Lower lobe of right lung (tissue), 2 donors: ENCODE measurements around the gene HIF1A. TPM values are rescaled to one million over a fixed set of nuclear protein-coding genes. Genes with fewer than 3 reads are reported as not detected.

Experiments used
- ATAC-seq, 2 donors: fragments of 200-7000 bp; cut with Tn5 transposase; one replicate each; pipeline ENCODE4 v1.9.1; 2020 to 2022; ENCODE audit warnings: mild to moderate bottlenecking in 2 of 2, moderate library complexity in 2 of 2
- DNase-seq: peaks from one replicate; pipeline ENCODE4 v3.0.0-alpha.2; 2020
- H3K27ac ChIP-seq: fragments of 200-600 bp; one replicate; pipeline ENCODE4 v1.8.0; 2022
- H3K27me3 ChIP-seq: fragments of 200-600 bp; one replicate; pipeline ENCODE4 v1.8.0; 2022; ENCODE audit warnings: low read depth
- H3K36me3 ChIP-seq: fragments of 200-600 bp; one replicate; pipeline ENCODE4 v1.8.0; 2022; ENCODE audit warnings: mild to moderate bottlenecking
- H3K4me1 ChIP-seq: fragments of 200-600 bp; one replicate; pipeline ENCODE4 v1.8.0; 2022
- H3K4me3 ChIP-seq: fragments of 200-600 bp; one replicate; pipeline ENCODE4 v1.8.0; 2022; ENCODE audit warnings: mild to moderate bottlenecking
- H3K9me3 ChIP-seq: fragments of 200-600 bp; one replicate; pipeline ENCODE4 v1.8.0; 2022
- intact Hi-C: fragments of 100-400 bp; cut with DNase I; formaldehyde crosslinking; loops from one replicate; pipeline ENCODE4 v1.11.0; 2022
- total RNA-seq: library from RNA; stranded (reverse); fragmentation: NEBNext Ultra II Directional; extraction: Animal tissue kit (Norgen Biotek cat#: 25700); gene quantifications from one replicate; pipeline ENCODE4 v1.2.1, GENCODE V29; 2021
- TF ChIP-seq, protein P1 (sequence below): fragments of 200-600 bp; IDR thresholded peaks from one replicate; pipeline ENCODE4 v1.8.0; 2022; ENCODE audit warnings: antibody characterized with exemption, mild to moderate bottlenecking
- donor health status: DM: no; HTN: yes; CAD: no; lungs with severe emphysema.

HIF1A gene
- total RNA-seq, 1 donor from 2014 or later, result 68.6 TPM

DNA sequence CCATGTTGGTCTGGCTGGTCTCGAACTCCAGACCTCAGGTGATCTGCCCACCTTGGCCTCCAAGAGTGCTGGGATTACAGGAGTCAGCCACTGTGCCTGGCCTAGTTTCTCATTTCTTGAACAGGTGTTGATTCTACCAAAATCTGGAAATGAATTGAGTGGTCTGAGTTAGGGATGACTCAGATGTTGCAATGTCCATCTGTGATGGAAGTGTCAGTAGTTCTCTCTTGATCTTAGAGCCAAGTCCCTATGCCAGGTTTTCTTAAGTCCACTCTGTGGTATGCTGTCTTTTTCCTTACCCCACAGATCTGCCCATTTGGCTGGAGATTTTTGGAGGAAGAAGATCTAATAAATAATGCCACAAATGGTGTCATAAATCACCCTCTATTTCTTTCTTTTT lies 79.5 kb downstream of the HIF1A start:
- Histone ChIP-seq H3K36me3 (peaks cover 68% of the 10 kb centered on the region), H3K27me3 (no peaks in the 10 kb centered on the region), H3K9me3 (no peaks in the 10 kb centered on the region), H3K4me3 (no peak overlapping the region), H3K27ac (no peak overlapping the region), H3K4me1 (no peaks in the 10 kb centered on the region)
- intact Hi-C loops, result no loop called here
- ATAC-seq, result no peak
- DNase-seq, result no peak
- TF ChIP-seq, protein P1, sequence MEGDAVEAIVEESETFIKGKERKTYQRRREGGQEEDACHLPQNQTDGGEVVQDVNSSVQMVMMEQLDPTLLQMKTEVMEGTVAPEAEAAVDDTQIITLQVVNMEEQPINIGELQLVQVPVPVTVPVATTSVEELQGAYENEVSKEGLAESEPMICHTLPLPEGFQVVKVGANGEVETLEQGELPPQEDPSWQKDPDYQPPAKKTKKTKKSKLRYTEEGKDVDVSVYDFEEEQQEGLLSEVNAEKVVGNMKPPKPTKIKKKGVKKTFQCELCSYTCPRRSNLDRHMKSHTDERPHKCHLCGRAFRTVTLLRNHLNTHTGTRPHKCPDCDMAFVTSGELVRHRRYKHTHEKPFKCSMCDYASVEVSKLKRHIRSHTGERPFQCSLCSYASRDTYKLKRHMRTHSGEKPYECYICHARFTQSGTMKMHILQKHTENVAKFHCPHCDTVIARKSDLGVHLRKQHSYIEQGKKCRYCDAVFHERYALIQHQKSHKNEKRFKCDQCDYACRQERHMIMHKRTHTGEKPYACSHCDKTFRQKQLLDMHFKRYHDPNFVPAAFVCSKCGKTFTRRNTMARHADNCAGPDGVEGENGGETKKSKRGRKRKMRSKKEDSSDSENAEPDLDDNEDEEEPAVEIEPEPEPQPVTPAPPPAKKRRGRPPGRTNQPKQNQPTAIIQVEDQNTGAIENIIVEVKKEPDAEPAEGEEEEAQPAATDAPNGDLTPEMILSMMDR, result no peak

DNA sequence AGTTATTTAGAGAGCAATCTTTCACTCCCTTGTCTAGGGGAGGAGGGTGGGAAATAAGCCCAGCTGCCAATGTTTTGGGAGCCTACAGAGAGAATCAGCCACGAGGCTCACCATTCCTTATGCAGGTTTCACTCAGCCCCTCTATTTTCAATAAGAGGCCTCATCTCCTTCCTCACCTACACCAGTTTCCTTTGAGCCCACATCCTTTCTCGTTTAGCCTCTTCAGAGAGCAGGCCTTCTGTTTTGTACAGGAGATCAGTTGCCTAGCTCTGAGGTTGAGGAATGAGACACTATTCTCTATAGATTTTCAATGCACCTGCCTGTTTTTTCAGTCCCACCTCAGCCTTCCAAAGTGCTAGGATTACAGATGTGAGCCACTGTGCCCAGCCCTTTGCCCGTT lies 84.8 kb downstream of the HIF1A start:
- H3K9me3 ChIP-seq, result no peaks in the 10 kb centered on the region
- DNase-seq (no peak), ATAC-seq (no peak)
- H3K36me3 ChIP-seq, result peaks cover 84% of the 10 kb centered on the region
- H3K27ac ChIP-seq, result no peak overlapping the region
- intact Hi-C loops, result no loop called here
- TF ChIP-seq, protein P1, result no peak
- H3K4me1 ChIP-seq, result no peaks in the 10 kb centered on the region
- H3K4me3 ChIP-seq, result no peak overlapping the region
- H3K27me3 ChIP-seq, result no peaks in the 10 kb centered on the region

DNA sequence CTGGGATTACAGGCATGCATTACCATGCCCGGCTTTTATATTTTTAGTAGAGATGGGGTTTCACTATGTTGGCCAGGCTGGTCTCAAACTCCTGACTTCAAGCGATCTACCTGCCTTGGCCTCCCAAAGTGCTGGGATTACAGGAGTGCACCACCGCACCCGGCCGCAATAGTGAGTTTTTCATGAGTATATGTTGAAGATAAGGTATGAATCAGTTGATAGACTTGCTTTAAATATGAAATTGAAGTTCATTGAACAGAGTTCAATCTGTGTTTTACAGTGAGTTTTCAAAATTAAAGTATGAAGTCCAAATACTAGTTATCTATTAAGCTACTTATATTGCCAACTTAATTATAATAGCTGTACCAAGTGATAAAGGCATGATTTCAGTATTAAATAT lies 102.0 kb downstream of the HIF1A start:
- Histone ChIP-seq H3K9me3 (no peaks in the 10 kb centered on the region), H3K36me3 (peaks cover 25% of the 10 kb centered on the region), H3K4me1 (no peaks in the 10 kb centered on the region), H3K27me3 (no peaks in the 10 kb centered on the region), H3K4me3 (no peak overlapping the region), H3K27ac (no peak overlapping the region)
- intact Hi-C loops, result no loop called here
- TF ChIP-seq, protein P1, result no peak
- DNase-seq, result no peak
- ATAC-seq, result no peak

Other genes with a start within 250 kb of the HIF1A start
- gene SNAPC1, start 66.9 kb downstream of the HIF1A start, total RNA-seq, result 6.2 TPM
- 0.18 TPM for gene SYT16, start 117.2 kb downstream of the HIF1A start, total RNA-seq